Activated CD8-positive, alpha-beta memory T cell treated with anti-CD3 and anti-CD28 coated beads, Interleukin-2, amount 50 U/mL, for 1 hour (primary cell): ENCODE results near the gene PALLD.
"Not testable (repeated sequence)": the region's sequence is repeated elsewhere in the genome, so short reads cannot be mapped to it uniquely, and the experiment has no call there.

ENCODE experiments used
- DNase-seq: peaks from one replicate; pipeline ENCODE4 v3.0.0-alpha.2; 2020; ENCODE audit errors: extremely low read depth

Gene PALLD

GRCh38 chr4:168496834-168497233, at the start of gene PALLD:
PALLD (plus strand) TSS chr4:168497052.
- no peak for DNase-seq

GRCh38 chr4:168449063-168449462, 47.8 kb upstream of the PALLD start:
- not testable (repeated sequence) for DNase-seq

GRCh38 chr4:168449719-168450452, 47.0 kb upstream of the PALLD start:
- DNase-seq: no peak

GRCh38 chr4:168451331-168451730, 45.5 kb upstream of the PALLD start:
- no peak for DNase-seq

GRCh38 chr4:168451744-168452390, 45.0 kb upstream of the PALLD start:
- no peak for DNase-seq

- no peak for DNase-seq
Measured at GRCh38 chr4:168453146-168453545, 43.7 kb upstream of the PALLD start.

GRCh38 chr4:168458256-168458655, 38.6 kb upstream of the PALLD start:
- DNase-seq: not testable (repeated sequence)

GRCh38 chr4:168461821-168462220, 35.0 kb upstream of the PALLD start:
- no peak for DNase-seq

GRCh38 chr4:168472920-168473319, 23.9 kb upstream of the PALLD start:
- no peak for DNase-seq

- DNase-seq: no peak
Measured at GRCh38 chr4:168474660-168475320, 22.1 kb upstream of the PALLD start.

- no peak for DNase-seq
Measured at GRCh38 chr4:168475745-168476144, 21.1 kb upstream of the PALLD start.

- DNase-seq: no peak
Measured at GRCh38 chr4:168478868-168479267, 18.0 kb upstream of the PALLD start.

- no peak for DNase-seq
Measured at GRCh38 chr4:168480931-168481611, 15.8 kb upstream of the PALLD start.

- no peak for DNase-seq
Measured at GRCh38 chr4:168483811-168484210, 13.0 kb upstream of the PALLD start.

GRCh38 chr4:168484626-168485025, 12.2 kb upstream of the PALLD start:
- DNase-seq: no peak

GRCh38 chr4:168485156-168485910, 11.5 kb upstream of the PALLD start:
- DNase-seq: no peak

- DNase-seq: no peak
Measured at GRCh38 chr4:168486912-168487281, 10.0 kb upstream of the PALLD start.

GRCh38 chr4:168487282-168488035, 9.4 kb upstream of the PALLD start:
- DNase-seq: no peak

GRCh38 chr4:168488869-168489274, 8.0 kb upstream of the PALLD start:
- no peak for DNase-seq

- no peak for DNase-seq
Measured at GRCh38 chr4:168489616-168490015, 7.2 kb upstream of the PALLD start.

GRCh38 chr4:168490711-168491110, 6.1 kb upstream of the PALLD start:
- no peak for DNase-seq
